ENCODE data around the gene CRYZ.
"Not testable (repeated sequence)": the region's sequence is repeated elsewhere in the genome, so short reads cannot be mapped to it uniquely, and the experiment has no call there.

The CRYZ gene

GRCh38 chr1:74674278-74675048 lies 58.4 kb downstream of the CRYZ start:
- Histone ChIP-seq H3K36me3 (ENCODE audit: control insufficient read depth, low read depth, low read length) (no peaks in the 10 kb centered on the region), H3K27me3 (ENCODE audit: control insufficient read depth, insufficient read depth, low read length) (peaks cover 13% of the 10 kb centered on the region), H3K9me3 (ENCODE audit: control insufficient read depth, low read depth, low read length) (peaks cover 2% of the 10 kb centered on the region), H3K4me3 (ENCODE audit: low read length) (no peak overlapping the region), H3K4me1 (ENCODE audit: control insufficient read depth, low read depth, low read length) (peaks cover 13% of the 10 kb centered on the region), H3K9ac (ENCODE audit: low read length) (no peak overlapping the region), H3K27ac (ENCODE audit: low read length) (no peak overlapping the region)

- no peak within 1 kb of the TSS for H3K9ac ChIP-seq (ENCODE audit: low read length)
Measured at GRCh38 chr1:74673351-74674111, 59.3 kb downstream of the CRYZ start, which contains the start of gene ERICH3. TSS of gene ERICH3 (minus strand) at chr1:74673792. CDS start at chr1:74673519, 273 bp downstream.

GRCh38 chr1:74670866-74671265 lies 62.0 kb downstream of the CRYZ start:
- H3K9ac ChIP-seq (ENCODE audit: low read length); H3K9me3 ChIP-seq (ENCODE audit: control insufficient read depth, low read depth, low read length); H3K4me3 ChIP-seq (ENCODE audit: low read length); H3K36me3 ChIP-seq (ENCODE audit: control insufficient read depth, low read depth, low read length); H3K27ac ChIP-seq (ENCODE audit: low read length): not testable (repeated sequence)
- H3K4me1 ChIP-seq (ENCODE audit: control insufficient read depth, low read depth, low read length), result peaks cover 13% of the 10 kb centered on the region
- H3K27me3 ChIP-seq (ENCODE audit: control insufficient read depth, insufficient read depth, low read length), result peaks cover 13% of the 10 kb centered on the region

More at GRCh38 chr1:74673351-74674111, 59.3 kb downstream of the CRYZ start, which contains the start of gene ERICH3:
- Histone ChIP-seq H3K4me3 (ENCODE audit: low read length) (peak within 1 kb of the TSS; percentile 48), H3K27ac (ENCODE audit: low read length) (no peak within 1 kb of the TSS), H3K27me3 (ENCODE audit: control insufficient read depth, insufficient read depth, low read length) (peaks cover 13% of the 10 kb centered on the region), H3K4me1 (ENCODE audit: control insufficient read depth, low read depth, low read length) (peaks cover 13% of the 10 kb centered on the region), H3K9me3 (ENCODE audit: control insufficient read depth, low read depth, low read length) (peaks cover 2% of the 10 kb centered on the region), H3K36me3 (ENCODE audit: control insufficient read depth, low read depth, low read length) (no peaks in the 10 kb centered on the region)
